ENCODE data around the gene TBL1X. TPM values are rescaled to one million over a fixed set of nuclear protein-coding genes. Genes with fewer than 3 reads are reported as not detected.

The TBL1X gene
- total and polyA plus RNA-seq, 10 of the 15 experiments (the other 5 are each of a cell fraction or from before 2014, with no cell fraction given), result 4.4 to 26.3 (median 10.6) TPM

DNA sequence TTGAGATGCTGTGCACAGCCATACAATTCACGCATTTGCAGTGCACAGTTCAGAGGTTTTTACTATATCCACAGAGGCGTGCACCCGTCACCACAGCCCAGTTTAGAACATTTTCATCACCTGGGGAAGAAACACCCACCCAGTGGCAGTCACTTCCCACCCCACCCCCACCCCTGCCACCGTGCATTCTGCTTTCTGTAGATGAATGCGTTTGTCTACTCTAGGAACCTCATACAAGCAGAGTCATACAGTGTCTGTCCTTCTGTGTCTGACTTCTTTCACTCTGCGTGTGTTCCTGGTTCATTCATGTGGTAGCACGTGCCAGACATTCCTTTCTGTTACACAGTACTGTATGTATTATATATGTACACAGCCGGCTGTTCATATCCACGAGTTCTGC is 122.8 kb downstream of the TBL1X start:
- no peaks in the 10 kb centered on the region for H3K27me3 ChIP-seq (replicated peaks in 1 of 2; ENCODE audit: control insufficient read depth in 2 of 2, insufficient read depth in 2 of 2, low read length in 1 of 2)
- no peaks in the 10 kb centered on the region for H3K36me3 ChIP-seq (ENCODE audit: control insufficient read depth in 2 of 2, insufficient read depth in 2 of 2, low read length in 1 of 2)
- no peak overlapping the region for H3K9ac ChIP-seq (ENCODE audit: control insufficient read depth, insufficient read depth, low read length)
- RAD21 ChIA-PET (ENCODE audit: unreplicated experiment), result no interaction called here
- H3K9me3 ChIP-seq (replicated peaks; ENCODE audit: control insufficient read depth, insufficient read depth, low read length), result no peaks in the 10 kb centered on the region
- no peak overlapping the region for H2AFZ ChIP-seq (ENCODE audit: control insufficient read depth, low read depth, low read length)
- H3K79me2 ChIP-seq (ENCODE audit: control insufficient read depth, insufficient read depth, low read length), result no peaks in the 10 kb centered on the region
- intact Hi-C loops (cut with micrococcal nuclease; ENCODE audit: unreplicated experiment), result no loop called here
- TF ChIP-seq TCF7 (IDR thresholded peaks at IDR 0.05; ENCODE audit: borderline replicate concordance) (no peak), BHLHE40 (IDR thresholded peaks at IDR 0.05; ENCODE audit: borderline replicate concordance in 1 of 2, low read depth in 2 of 2, low read length in 1 of 2) (peak; percentile 26 to 61; a peak in 1 of 4 replicates)
- DNase-seq (ENCODE audit: low read depth, low spot score) (no peak), ATAC-seq (peak; percentile 72), FAIRE-seq (no peak)
- CTCF ChIA-PET, result no interaction called here
- no peak overlapping the region for H3K4me2 ChIP-seq (ENCODE audit: control insufficient read depth, insufficient read depth)
- H3K27ac ChIP-seq (ENCODE audit: control insufficient read depth, insufficient read depth), result no peak overlapping the region
- SMC1A ChIA-PET (ENCODE audit: uncharacterized antibody, unreplicated experiment), result interaction anchor here (1.8 kb wide), 1 partner anchor 12 kb away, joined by 4 read pairs; no protein-coding TSS in a partner anchor
- WGBS (ENCODE audit: insufficient coverage, insufficient replicate concordance, low lambda C conversion rate, missing lambda C conversion rate), result 21% methylated on average over 9 of the region's 9 CpGs
- no TSS peak for BruUV-seq (replicated peaks)
- no peaks in the 10 kb centered on the region for H4K20me1 ChIP-seq (ENCODE audit: control insufficient read depth, insufficient read depth)
- POLR2A ChIA-PET, result no interaction called here
- in situ Hi-C loops (cut with MboI), result no loop called here
- no peak overlapping the region for H3K4me3 ChIP-seq
- H3K4me1 ChIP-seq (ENCODE audit: control insufficient read depth, insufficient read depth, low read length), result no peaks in the 10 kb centered on the region

DNA sequence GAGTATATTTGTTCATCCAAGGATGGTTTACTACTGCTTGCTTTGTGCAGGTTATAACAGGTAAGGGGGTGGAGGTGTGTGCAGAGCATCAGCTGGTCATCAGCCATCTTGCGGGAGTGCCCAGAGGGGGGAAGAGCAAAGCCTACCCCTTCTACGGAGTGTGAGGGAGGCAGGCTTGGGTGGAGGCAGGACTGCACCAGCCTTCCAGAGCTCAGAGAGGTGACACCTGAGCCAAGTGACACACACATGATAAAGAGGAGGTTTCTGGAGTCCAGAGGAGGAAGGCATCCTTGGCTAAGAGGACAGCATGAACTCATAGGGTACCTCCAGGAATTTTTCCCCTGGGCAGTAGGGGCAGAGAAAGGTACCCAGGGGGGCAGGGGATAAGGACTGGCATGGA is 126.6 kb downstream of the TBL1X start:
- no peak for FAIRE-seq
- no TSS peak for BruUV-seq (replicated peaks)
- ChIA-PET RAD21 (ENCODE audit: unreplicated experiment) (no interaction called here), POLR2A (no interaction called here), SMC1A (ENCODE audit: uncharacterized antibody, unreplicated experiment) (no interaction called here), CTCF (no interaction called here)
- no peaks in the 10 kb centered on the region for H3K4me1 ChIP-seq (ENCODE audit: control insufficient read depth, insufficient read depth, low read length)
- no peaks in the 10 kb centered on the region for H3K36me3 ChIP-seq (ENCODE audit: control insufficient read depth in 2 of 2, insufficient read depth in 2 of 2, low read length in 1 of 2)
- in situ Hi-C loops (cut with MboI) (no loop called here), intact Hi-C loops (cut with micrococcal nuclease; ENCODE audit: unreplicated experiment) (no loop called here)
- TF ChIP-seq, protein P1, sequence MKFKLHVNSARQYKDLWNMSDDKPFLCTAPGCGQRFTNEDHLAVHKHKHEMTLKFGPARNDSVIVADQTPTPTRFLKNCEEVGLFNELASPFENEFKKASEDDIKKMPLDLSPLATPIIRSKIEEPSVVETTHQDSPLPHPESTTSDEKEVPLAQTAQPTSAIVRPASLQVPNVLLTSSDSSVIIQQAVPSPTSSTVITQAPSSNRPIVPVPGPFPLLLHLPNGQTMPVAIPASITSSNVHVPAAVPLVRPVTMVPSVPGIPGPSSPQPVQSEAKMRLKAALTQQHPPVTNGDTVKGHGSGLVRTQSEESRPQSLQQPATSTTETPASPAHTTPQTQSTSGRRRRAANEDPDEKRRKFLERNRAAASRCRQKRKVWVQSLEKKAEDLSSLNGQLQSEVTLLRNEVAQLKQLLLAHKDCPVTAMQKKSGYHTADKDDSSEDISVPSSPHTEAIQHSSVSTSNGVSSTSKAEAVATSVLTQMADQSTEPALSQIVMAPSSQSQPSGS (IDR thresholded peaks at IDR 0.05; ENCODE audit: low read length), result no peak
- TF ChIP-seq SREBF1 (IDR thresholded peaks at IDR 0.05; ENCODE audit: low read length) (no peak), WRNIP1 (IDR thresholded peaks at IDR 0.05; ENCODE audit: borderline replicate concordance, low read depth, low read length) (no peak)
- TF ChIP-seq, protein P2, sequence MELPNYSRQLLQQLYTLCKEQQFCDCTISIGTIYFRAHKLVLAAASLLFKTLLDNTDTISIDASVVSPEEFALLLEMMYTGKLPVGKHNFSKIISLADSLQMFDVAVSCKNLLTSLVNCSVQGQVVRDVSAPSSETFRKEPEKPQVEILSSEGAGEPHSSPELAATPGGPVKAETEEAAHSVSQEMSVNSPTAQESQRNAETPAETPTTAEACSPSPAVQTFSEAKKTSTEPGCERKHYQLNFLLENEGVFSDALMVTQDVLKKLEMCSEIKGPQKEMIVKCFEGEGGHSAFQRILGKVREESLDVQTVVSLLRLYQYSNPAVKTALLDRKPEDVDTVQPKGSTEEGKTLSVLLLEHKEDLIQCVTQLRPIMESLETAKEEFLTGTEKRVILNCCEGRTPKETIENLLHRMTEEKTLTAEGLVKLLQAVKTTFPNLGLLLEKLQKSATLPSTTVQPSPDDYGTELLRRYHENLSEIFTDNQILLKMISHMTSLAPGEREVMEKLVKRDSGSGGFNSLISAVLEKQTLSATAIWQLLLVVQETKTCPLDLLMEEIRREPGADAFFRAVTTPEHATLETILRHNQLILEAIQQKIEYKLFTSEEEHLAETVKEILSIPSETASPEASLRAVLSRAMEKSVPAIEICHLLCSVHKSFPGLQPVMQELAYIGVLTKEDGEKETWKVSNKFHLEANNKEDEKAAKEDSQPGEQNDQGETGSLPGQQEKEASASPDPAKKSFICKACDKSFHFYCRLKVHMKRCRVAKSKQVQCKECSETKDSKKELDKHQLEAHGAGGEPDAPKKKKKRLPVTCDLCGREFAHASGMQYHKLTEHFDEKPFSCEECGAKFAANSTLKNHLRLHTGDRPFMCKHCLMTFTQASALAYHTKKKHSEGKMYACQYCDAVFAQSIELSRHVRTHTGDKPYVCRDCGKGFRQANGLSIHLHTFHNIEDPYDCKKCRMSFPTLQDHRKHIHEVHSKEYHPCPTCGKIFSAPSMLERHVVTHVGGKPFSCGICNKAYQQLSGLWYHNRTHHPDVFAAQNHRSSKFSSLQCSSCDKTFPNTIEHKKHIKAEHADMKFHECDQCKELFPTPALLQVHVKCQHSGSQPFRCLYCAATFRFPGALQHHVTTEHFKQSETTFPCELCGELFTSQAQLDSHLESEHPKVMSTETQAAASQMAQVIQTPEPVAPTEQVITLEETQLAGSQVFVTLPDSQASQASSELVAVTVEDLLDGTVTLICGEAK (IDR thresholded peaks at IDR 0.05; ENCODE audit: borderline replicate concordance), result no peak
- no peaks in the 10 kb centered on the region for H3K27me3 ChIP-seq (replicated peaks in 1 of 2; ENCODE audit: control insufficient read depth in 2 of 2, insufficient read depth in 2 of 2, low read length in 1 of 2)
- WGBS (ENCODE audit: insufficient coverage, insufficient replicate concordance, low lambda C conversion rate, missing lambda C conversion rate), result 28% methylated on average over 2 of the region's 2 CpGs
- H3K79me2 ChIP-seq (ENCODE audit: control insufficient read depth, insufficient read depth, low read length), result no peaks in the 10 kb centered on the region
- no peaks in the 10 kb centered on the region for H3K9me3 ChIP-seq (replicated peaks; ENCODE audit: control insufficient read depth, insufficient read depth, low read length)
- no peak overlapping the region for H3K27ac ChIP-seq (ENCODE audit: control insufficient read depth, insufficient read depth)
- no peak overlapping the region for H3K9ac ChIP-seq (ENCODE audit: control insufficient read depth, insufficient read depth, low read length)
- no peak overlapping the region for H3K4me3 ChIP-seq
- H4K20me1 ChIP-seq (ENCODE audit: control insufficient read depth, insufficient read depth), result no peaks in the 10 kb centered on the region
- H2AFZ ChIP-seq (ENCODE audit: control insufficient read depth, low read depth, low read length), result no peak overlapping the region
- no peak overlapping the region for H3K4me2 ChIP-seq (ENCODE audit: control insufficient read depth, insufficient read depth)
- no peak for DNase-seq (ENCODE audit: low read depth, low spot score)
- ATAC-seq, result no peak

Data from GM12878 (cell line).